ENCODE results near the gene ZNF830.

DNA sequence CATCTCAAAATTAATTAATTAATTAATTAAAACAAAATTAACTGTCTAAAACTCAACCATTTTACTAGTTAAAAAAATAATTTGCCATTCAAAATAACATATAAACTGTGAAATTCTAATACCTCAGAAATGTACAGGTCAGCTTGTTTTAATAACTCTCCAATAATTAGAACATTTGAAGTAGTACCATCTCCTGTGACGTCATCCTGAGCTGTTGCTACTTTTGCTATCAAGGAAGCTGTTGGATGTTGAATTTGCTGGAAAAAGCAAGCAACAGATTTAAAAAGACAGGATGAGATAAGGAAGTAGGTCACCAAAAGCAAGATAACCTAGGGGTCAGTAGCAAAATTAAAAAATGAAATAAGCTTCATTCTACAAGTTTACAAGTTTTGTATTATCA, 2.9 kb upstream of the ZNF830 start:
- TF ChIP-seq, protein P1, sequence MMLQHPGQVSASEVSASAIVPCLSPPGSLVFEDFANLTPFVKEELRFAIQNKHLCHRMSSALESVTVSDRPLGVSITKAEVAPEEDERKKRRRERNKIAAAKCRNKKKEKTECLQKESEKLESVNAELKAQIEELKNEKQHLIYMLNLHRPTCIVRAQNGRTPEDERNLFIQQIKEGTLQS (IDR thresholded peaks at IDR 0.05): no peak
- TF ChIP-seq, protein P2, sequence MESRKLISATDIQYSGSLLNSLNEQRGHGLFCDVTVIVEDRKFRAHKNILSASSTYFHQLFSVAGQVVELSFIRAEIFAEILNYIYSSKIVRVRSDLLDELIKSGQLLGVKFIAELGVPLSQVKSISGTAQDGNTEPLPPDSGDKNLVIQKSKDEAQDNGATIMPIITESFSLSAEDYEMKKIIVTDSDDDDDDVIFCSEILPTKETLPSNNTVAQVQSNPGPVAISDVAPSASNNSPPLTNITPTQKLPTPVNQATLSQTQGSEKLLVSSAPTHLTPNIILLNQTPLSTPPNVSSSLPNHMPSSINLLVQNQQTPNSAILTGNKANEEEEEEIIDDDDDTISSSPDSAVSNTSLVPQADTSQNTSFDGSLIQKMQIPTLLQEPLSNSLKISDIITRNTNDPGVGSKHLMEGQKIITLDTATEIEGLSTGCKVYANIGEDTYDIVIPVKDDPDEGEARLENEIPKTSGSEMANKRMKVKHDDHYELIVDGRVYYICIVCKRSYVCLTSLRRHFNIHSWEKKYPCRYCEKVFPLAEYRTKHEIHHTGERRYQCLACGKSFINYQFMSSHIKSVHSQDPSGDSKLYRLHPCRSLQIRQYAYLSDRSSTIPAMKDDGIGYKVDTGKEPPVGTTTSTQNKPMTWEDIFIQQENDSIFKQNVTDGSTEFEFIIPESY (IDR thresholded peaks at IDR 0.05): no peak
- TF ChIP-seq, protein P3, sequence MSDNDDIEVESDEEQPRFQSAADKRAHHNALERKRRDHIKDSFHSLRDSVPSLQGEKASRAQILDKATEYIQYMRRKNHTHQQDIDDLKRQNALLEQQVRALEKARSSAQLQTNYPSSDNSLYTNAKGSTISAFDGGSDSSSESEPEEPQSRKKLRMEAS (IDR thresholded peaks at IDR 0.05): no peak
- TF ChIP-seq, protein P4, sequence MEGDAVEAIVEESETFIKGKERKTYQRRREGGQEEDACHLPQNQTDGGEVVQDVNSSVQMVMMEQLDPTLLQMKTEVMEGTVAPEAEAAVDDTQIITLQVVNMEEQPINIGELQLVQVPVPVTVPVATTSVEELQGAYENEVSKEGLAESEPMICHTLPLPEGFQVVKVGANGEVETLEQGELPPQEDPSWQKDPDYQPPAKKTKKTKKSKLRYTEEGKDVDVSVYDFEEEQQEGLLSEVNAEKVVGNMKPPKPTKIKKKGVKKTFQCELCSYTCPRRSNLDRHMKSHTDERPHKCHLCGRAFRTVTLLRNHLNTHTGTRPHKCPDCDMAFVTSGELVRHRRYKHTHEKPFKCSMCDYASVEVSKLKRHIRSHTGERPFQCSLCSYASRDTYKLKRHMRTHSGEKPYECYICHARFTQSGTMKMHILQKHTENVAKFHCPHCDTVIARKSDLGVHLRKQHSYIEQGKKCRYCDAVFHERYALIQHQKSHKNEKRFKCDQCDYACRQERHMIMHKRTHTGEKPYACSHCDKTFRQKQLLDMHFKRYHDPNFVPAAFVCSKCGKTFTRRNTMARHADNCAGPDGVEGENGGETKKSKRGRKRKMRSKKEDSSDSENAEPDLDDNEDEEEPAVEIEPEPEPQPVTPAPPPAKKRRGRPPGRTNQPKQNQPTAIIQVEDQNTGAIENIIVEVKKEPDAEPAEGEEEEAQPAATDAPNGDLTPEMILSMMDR (IDR thresholded peaks at IDR 0.05; ENCODE audit: low read depth, low read length, missing input control): no peak
- TF ChIP-seq RAD21 (IDR thresholded peaks at IDR 0.05) (no peak), HNF4G (IDR thresholded peaks at IDR 0.05) (no peak), EGR1 (IDR thresholded peaks at IDR 0.05; ENCODE audit: low read depth in 2 of 2) (no peak), GABPA (IDR thresholded peaks at IDR 0.05 in 1 of 2, conservative IDR thresholded peaks at IDR 0.05 in 1 of 2) (no peak)
- TF ChIP-seq, protein P5, sequence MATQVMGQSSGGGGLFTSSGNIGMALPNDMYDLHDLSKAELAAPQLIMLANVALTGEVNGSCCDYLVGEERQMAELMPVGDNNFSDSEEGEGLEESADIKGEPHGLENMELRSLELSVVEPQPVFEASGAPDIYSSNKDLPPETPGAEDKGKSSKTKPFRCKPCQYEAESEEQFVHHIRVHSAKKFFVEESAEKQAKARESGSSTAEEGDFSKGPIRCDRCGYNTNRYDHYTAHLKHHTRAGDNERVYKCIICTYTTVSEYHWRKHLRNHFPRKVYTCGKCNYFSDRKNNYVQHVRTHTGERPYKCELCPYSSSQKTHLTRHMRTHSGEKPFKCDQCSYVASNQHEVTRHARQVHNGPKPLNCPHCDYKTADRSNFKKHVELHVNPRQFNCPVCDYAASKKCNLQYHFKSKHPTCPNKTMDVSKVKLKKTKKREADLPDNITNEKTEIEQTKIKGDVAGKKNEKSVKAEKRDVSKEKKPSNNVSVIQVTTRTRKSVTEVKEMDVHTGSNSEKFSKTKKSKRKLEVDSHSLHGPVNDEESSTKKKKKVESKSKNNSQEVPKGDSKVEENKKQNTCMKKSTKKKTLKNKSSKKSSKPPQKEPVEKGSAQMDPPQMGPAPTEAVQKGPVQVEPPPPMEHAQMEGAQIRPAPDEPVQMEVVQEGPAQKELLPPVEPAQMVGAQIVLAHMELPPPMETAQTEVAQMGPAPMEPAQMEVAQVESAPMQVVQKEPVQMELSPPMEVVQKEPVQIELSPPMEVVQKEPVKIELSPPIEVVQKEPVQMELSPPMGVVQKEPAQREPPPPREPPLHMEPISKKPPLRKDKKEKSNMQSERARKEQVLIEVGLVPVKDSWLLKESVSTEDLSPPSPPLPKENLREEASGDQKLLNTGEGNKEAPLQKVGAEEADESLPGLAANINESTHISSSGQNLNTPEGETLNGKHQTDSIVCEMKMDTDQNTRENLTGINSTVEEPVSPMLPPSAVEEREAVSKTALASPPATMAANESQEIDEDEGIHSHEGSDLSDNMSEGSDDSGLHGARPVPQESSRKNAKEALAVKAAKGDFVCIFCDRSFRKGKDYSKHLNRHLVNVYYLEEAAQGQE (IDR thresholded peaks at IDR 0.05): no peak
